Measurements from ENCODE around the gene ZFP30.
A peak's percentile ranks its signal among the peaks of the same experiment; 100 is the strongest.

- TF ChIP-seq ZNF548 (tag by site-specific recombination; IDR thresholded peaks at IDR 0.05) (peak; percentile 79), ZNF274 (IDR thresholded peaks at IDR 0.05; ENCODE audit: low read length) (no peak), ZNF274 (tag by site-specific recombination; IDR thresholded peaks at IDR 0.05; ENCODE audit: borderline replicate concordance) (no peak), CTCF (tag by site-specific recombination; IDR thresholded peaks at IDR 0.05) (peak; percentile 35; the same call in 1 of the 2 replicates)
Observed at GRCh38 chr19:37594982-37595382, 60.3 kb downstream of the ZFP30 start.

All from HEK293 (cell line).